HG03196 (cell line): ENCODE measurements around the gene CTSC.
"Not testable (repeated sequence)": the region's sequence is repeated elsewhere in the genome, so short reads cannot be mapped to it uniquely, and the experiment has no call there.

Experiments used
- ATAC-seq: cut with Tn5 transposase; IDR thresholded peaks from one replicate; pipeline ENCODE4 v1.9.1; 2021; ENCODE audit not compliant: unreplicated experiment

Gene CTSC

GRCh38 chr11:88284336-88285050, 53.0 kb downstream of the CTSC start:
- ATAC-seq: no peak

- no peak for ATAC-seq
These were observed 54.6 kb downstream of the CTSC start for GRCh38 chr11:88282747-88283515.

- ATAC-seq: no peak
These were observed 56.2 kb downstream of the CTSC start for GRCh38 chr11:88281317-88281712.

GRCh38 chr11:88280673-88281316, 56.7 kb downstream of the CTSC start:
- no peak for ATAC-seq

GRCh38 chr11:88277349-88277915, 60.1 kb downstream of the CTSC start:
- no peak for ATAC-seq

- no peak for ATAC-seq
These were observed 61.9 kb downstream of the CTSC start for GRCh38 chr11:88275636-88276035.

- ATAC-seq: peak; percentile 55
These were observed 70.6 kb downstream of the CTSC start for GRCh38 chr11:88266919-88267318.

GRCh38 chr11:88266157-88266556, 71.4 kb downstream of the CTSC start:
- ATAC-seq: no peak

GRCh38 chr11:88259431-88259830, 78.1 kb downstream of the CTSC start:
- no peak for ATAC-seq

- no peak for ATAC-seq
These were observed 85.3 kb downstream of the CTSC start for GRCh38 chr11:88252208-88252607.

GRCh38 chr11:88250566-88251242, 86.8 kb downstream of the CTSC start:
- no peak for ATAC-seq

- no peak for ATAC-seq
These were observed 87.8 kb downstream of the CTSC start for GRCh38 chr11:88249706-88250105.

- no peak for ATAC-seq
These were observed 90.8 kb downstream of the CTSC start for GRCh38 chr11:88246696-88247095.

- ATAC-seq: not testable (repeated sequence)
These were observed 92.0 kb downstream of the CTSC start for GRCh38 chr11:88245576-88245975.
